HG03280 (cell line): Measurements from ENCODE around the gene TPCN2.
"Not testable (repeated sequence)": the region's sequence is repeated elsewhere in the genome, so short reads cannot be mapped to it uniquely, and the experiment has no call there.

Source experiments
- ATAC-seq: cut with Tn5 transposase; IDR thresholded peaks from one replicate; pipeline ENCODE4 v1.9.1; 2021; ENCODE audit warnings: mild to moderate bottlenecking, moderate library complexity; ENCODE audit not compliant: unreplicated experiment

Gene TPCN2

DNA sequence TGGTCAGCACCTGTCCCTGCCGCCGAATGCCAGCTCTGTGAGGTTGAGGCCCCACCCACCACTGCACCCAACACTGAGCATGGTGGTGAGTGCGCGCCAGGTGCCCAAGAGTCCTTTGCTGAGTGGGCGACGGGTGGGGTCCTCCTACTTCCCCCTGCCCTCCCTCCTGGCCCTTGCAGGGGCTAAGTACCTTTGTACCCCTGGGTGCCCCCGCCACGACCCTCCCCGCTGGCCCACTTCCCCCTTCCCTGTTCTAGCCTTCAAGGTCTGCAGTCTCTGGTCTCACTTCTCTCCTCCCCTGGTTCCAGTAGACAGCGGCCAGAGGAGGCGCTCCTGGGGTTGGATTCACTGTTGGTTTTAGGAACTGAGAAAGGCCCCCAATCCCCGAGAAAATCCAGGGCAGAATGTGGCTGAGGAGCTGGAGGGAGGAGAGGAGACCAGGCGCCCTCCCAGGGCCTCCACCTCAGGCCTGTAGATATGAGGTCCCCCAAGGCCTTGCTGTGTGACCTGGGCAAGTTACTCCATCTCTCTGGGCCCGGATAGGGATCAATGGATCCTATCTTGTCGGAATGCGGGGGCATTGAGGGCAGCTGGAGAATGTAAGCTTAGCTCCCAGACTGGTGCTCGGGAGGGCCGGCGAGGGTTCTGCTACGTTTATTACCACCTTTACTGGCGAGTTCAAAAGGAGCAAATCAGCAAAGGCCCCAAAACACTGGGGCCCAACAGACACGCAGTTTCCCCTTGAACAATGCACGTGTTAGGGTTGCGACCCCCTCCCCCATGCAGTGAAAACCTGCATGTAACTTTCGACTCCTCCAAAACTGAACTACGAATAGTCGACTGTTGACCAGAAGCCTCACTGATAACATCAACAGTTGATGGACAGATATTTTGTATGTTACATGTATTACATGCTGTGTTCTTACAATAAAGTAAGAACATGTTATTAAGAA is 75.1 kb downstream of the TPCN2 start:
- no peak for ATAC-seq

DNA sequence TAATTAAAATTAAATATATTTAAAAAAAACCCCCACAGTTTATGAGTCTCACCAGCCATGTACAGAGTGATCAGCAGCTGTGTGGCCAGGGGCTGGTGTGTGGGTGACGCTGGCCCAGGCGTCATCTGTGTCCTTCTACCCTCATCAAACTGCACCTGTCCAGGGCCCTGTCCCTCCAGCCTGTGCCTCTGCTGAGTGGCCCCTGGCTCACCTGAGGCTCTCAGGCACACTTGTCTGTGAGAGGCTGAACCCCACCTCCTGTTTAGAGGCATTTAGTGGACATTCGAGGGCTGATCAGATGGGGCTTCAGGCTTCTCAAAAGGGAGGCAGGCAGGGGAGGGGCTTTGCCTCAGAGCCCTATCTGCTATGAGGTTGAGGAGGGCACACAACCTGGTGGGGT is 77.1 kb downstream of the TPCN2 start:
- no peak for ATAC-seq

DNA sequence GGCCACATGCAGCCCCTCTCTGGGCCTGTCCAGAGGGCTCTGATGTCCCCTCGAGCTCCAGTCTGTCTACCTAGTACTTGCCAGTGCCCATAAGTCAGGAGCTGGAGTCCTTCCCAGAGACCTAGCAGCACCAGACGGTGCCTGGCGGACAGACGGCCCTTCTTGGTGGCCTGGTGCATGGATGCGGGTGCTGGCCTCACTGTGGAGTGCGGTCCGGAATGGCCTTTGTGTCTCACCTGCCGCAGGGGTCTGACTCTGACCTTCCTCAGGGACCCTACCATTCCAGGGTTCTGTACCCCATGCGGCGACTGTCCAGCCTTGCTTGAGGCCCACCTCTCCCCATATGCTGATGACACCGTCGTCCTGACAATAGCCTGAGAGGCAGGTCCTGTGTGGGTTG is 77.6 kb downstream of the TPCN2 start:
- ATAC-seq, result no peak

DNA sequence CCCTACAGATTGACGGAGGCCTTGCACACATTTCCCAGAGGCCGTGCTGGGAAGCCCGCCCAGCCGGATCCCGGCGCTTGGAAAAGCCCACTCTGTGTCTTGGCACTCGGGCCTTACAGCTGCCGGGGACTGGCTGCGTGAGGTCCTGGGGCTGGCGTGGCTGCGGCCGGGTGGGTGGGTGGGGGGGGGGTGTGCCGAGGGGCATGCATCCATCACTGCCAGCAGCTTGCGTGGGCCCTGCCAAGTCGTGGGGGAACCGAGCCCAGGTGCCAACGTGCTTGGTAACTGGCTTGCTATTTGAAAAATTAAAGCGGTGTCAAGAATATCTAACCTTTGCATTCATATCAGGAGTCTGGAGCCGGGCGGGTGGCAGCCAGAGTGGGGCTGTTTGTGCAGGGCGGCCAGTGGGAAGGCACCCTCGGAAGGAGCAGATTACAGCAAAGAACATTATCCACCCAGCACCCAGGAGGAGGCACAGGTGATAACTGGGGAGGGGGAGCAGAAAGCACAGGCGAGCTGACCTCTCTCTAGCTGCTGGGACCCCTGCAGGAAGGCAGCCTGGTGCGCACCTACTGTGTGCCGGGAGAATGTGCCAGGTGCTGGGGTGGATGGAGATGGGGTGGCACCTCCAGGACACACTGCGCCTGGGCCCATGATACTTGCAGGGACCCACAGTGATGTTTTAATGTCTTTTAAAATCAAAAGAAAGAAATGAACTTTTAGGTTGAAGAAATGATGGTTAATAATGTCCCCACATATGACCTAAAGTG is 78.5 kb downstream of the TPCN2 start:
- ATAC-seq, result no peak

DNA sequence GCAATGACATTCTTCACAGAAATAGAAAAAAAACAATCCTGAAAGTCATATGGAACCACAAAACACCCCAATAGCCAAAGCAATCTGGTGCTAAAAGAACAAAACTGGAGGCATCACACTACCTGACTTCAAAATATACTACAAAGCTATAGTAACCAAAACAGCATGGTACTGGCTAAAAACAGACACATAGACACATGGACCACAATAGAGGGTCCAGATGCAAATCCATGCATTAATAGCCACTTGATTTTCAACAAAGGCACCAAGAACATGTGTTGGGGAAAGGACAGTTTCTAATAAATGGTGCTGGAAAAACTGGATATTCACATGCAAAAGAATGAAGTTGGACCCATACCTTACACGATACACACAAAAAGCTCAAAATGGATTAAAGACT is 79.2 kb downstream of the TPCN2 start:
- no peak for ATAC-seq

DNA sequence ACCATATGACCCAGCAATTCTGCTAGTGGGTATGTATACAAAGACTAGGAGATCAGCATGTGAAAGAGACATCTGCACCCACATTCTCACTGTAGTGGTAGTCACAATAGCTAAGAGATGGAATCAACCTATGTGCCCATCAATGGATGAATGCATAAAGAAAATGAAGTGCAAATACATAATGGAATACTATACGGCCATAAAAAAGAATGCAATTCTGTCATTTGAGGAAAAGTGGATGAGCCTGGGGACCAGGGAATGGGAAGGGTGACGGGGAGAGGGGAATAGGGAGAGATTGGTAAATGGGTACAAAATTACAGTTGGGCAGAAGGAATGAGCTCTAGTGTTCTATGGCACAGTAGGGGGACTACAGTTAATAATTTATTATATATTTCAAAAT is 80.3 kb downstream of the TPCN2 start:
- ATAC-seq, result no peak

DNA sequence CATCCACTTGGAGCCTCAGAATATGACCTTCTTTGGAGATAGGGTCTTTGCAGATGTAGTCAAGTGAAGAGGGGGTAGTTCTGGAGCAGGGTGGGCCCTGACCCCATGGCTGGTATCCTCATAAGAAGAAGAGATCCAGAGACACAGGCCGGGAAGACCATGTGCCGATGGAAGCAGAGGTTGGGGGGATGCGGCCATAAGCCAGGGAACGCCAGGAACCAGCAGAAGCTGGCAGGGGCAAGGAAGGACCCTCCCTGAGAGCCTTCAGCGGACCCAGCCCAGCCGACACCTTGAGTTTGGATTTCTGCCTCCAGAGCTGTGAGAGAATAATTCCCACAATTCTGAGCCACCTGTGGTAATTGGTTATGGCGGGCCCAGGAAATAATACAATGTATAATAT is 80.9 kb downstream of the TPCN2 start:
- no peak for ATAC-seq

DNA sequence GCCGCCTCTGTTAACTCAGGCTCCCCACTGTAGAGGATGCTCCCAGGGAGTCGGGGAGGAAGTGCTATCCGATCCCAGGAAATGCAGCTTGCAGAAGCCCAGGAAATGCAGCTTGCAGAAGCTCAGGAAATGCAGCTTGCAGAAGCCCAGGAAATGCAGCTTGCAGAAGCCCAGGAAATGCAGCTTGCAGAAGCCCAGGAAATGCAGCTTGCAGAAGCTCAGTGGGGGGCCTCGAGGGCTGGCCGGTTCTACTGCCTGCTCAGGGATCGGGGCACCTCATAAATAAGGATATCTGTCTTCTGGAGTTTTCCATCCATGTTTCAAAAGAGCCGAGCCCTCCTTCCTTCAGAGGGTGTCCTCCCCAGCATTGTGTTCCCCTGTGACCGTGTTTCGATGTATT is 81.9 kb downstream of the TPCN2 start:
- no peak for ATAC-seq

DNA sequence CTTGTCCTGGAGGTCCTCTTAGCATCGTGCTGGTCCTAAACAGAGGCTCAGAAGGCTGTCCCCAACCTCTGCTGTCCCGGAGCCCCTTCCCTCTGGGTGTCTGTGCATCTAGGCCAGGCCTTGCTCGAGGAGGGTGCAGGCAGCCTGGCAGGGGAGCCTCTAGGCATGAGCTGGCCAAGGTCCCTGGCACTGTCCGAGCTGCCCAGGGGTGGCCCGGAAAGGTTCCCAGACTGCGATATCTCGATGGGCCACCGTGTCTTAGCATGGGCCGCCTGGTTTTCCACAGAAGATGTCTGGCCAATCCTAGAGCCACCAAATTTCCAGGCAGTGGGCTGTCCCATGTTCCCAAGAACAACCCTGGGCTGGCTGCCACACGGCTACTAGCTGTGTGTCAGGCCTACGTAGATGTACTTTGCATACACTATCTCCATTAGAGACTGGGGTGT is 82.4 kb downstream of the TPCN2 start:
- no peak for ATAC-seq

DNA sequence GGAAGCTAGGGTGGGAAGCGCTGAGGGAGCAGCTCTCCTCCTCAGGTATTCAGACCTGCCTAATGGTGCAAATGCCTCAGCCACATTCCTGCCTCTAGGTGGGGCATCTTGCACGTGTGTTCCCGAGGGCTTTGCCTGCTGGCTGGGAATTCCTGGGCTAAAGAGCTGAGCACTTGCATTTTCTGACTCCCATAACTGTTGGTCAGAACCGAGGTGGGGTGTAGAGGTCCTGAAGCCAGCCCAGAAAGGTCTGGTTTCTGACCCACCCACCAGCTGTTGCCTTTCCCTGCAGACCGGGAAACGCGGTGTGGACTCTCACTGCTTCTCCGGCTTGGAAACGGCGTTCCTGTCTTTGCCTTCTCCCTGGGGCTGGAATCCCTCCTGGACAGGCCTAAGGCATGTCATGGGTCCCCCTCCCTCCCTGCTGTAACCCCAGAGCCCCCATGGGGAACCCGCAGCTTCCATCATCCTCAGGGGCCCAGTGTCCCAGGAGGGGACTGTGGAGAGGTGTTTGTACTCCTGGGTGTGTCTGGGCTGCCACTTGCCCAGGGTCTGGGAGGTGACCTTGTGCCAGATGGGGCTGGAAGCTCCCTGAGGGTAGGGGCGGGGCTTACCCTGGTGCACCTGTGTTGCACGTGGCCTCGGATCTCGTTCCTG is 83.0 kb downstream of the TPCN2 start:
- ATAC-seq, result no peak

DNA sequence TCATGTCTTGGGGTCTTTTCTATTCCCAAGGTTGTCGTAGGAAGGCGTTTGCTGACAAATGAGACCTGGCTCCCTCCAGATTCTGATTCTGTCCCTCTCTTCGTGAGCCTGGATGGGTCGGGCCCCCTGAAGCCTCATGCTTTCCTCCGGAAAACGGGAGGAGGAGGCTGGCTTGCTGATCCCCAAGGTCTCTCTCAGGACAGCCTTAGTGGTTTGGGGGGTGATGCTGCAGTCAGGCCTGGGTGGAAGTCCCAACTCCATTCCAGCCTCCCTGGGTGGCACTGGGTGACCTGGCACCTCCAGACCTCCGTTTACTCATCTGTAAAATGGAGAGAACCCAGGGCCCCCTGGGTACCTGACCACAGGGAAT is 83.6 kb downstream of the TPCN2 start:
- ATAC-seq, result no peak

DNA sequence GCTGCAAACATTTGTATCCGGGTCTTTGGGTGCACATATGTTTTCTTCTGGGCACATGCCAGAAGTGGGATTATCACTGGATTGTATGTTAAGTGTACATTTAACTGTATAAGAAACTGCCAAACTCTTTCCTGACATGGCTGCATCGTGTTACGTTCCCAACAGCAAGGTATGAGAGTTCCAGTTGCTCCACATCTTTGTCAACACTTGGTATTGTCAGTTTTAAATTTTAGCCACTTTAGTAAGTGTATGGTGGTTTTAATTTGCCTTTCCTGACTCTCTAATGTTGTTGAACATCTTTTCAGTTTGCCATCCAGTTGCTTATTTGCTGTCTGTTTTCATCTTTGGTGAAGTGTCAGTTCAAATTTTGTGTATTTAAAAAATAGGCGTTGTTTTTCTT is 84.5 kb downstream of the TPCN2 start:
- ATAC-seq, result no peak

DNA sequence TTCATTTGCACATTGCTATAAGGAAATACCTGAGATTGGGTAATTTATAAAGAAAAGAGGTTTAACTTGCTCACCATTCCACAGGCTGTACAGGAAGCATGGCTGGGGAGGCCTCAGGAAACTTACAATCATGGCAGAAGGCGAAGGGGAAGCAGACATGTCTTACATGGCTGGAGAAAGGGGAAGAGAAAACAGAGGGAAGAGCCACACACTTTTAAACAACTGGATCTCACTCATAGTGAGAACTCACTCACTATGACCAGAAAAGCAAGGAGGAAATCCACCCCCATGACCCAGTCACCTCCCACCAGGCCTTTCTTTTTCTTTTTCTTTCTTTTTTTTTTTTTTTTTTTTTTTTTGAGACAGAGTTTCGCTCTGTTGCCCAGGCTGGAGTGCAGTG is 85.5 kb downstream of the TPCN2 start:
- not testable (repeated sequence) for ATAC-seq

DNA sequence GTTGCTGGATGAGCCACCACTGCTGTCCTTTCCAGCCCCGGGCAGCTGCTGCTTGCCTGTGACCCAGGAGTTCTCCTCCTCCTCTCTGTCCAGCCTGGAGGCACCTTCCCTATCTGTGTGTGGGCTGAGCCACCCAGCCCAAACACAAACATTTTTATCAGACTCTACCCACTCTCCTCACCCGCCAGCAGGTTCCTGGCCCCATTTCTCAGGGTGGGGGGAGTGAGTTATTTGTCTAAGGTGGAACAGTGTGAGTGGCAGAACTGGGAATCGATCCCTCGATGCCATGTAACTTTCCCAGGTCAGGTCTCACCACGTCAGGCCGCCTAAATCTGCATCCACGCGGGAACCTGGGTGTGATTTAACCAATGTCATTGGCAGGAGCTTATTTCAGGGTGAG is 86.2 kb downstream of the TPCN2 start:
- no peak for ATAC-seq

DNA sequence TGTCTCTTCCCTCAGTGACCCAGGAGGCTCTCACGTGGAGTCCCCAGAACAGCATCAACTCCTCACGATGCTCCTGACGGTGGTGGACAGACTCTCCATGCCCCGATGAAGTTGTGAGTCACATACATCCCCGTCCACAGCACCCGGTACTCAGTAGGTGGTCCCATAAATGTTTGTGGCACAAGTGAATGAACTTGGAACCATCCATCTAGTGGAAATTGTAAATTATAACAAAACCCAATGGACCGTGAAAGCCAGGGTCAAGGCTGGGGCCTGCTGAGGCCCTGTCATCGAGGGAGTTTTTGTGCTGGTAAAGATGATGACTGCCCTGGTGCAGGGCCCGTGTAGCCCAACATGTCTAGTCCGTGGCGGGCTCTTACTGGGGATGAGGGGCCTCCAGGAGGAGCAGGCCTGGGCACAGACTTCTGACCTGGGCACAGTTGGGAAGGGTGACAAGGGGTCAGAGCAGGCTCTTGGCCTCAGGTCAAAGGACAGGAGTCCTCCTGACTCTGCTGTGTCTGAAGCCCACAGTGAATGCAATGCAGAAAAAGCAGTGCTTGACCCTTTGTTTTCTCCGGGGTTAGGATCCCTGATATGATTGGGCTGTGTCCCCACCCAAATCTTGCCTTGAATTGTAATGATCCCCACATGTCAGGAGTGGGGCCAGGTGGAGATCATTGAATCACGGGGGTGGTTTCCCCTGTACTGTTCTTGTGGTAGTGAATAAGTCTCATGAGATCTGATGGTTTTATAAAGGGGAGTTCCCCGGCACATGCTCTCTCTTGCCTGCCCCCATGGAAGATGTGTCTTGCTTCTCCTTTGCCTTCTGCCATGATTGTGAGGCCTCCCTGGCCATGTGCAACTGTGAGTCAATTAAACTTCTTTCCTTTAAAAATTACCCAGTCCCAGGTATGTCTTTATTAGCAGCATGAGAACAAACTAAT is 87.0 kb downstream of the TPCN2 start:
- ATAC-seq, result no peak

DNA sequence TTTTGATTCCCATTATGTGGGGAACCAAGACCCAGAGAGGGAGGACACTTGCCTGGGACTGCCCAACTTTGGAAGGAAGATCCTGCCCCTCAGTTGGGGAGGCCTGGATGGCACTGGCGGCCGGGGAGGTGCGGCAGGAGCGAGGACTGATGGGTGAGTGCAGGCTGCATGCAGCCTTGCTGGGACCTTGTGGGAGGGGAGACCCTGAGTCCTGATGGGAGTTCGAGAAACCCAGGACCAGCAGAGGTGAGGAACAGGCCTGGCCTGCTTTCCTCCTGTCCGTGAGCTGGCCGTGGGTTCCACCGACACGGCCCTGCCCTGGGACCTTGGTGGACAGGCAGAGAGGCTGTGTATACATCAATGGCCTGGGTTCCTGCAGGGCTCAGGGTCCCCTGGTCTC is 87.7 kb downstream of the TPCN2 start:
- no peak for ATAC-seq

DNA sequence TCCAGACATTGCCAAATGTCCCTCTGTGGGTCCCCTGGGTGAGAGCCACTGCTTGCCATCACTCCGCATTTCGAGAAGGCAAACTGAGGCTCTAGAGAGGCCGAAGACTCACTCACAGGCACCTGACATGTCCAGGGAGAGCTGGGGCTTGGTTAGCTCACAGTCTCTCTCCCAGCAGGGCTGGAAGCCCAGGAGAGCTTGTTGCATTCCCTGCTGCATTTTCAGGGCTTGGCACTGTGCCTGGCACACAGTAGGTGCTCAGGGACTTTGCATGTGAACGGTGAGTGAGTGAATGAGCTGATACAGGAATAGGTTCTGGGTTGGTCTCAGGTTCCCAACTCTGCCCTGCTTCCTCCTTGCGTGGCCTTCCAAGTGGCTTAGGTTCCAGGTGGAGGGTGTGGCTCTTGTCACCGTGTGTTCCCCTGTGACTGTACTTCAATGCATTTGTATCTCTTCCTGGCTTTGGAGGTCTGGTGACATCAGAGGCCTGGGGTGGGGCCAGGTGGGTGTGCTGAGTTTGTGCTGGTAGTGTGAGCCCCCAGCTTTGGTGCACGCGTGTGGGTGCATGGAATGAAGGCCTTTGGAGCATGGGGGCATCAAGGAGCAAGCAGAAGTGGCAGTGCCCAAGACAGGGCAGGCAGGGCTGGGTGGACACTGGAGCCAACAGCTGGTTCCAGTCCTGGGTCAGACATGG is 88.6 kb downstream of the TPCN2 start:
- ATAC-seq, result no peak

DNA sequence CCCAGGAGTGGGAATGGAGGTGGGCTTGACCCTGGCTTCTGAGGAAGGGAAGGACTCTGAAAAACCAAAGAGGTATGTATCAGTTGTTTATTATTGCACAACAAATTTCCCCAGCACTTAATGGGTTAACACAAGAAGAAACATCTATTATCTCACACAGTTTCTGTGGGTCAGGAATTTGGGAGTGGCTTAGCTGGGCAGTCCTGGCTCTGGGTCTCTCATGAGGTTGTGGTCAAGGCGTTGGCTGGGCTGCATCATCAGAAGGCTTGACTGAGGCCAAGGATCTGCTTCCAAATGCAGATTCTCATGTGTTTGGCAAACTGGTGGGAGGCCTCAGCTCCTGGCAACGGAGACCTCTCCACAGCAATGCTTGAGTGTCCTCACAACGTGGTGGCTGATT is 89.5 kb downstream of the TPCN2 start:
- ATAC-seq, result no peak

DNA sequence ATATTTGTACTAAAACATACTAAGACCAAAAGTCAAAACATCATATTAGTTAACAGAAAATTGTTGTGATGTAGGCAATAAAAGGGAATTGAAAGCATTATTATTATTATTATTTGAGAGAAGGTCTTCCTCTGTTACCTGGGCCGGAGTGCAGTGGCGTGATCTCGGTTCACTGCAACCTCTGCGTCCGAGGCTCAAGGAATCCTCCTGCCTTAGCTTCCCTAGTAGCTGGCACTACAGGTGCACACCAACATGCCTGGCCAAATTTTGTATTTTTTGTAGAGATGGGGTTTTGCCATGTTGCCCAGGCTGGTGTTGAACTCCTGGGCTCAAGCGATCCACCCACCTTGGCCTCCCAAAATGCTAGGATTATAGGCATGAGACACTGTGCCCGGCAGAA is 91.4 kb downstream of the TPCN2 start:
- ATAC-seq, result not testable (repeated sequence)

DNA sequence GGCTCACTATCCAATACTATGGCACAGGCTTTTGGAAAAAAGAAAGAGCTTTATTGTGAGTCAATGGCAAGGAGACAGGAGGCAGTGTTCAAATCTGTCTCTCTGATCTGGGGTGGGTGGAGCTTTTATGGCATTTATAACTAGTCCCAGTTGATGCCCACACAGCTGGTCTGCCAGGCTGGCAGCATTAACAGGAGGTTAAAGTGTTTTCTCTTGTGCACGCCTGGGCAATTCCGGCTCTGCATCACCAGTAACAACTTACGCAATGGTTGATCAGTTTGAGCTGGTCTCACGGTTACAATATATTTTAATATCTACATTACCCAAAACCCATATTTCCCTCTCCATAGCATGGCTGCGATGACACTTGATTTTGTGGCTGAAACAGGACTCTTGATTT is 91.9 kb downstream of the TPCN2 start:
- no peak for ATAC-seq
